WTC11 (cell line): ENCODE results near the gene GFRA1. TPM values are rescaled to one million over a fixed set of nuclear protein-coding genes. Genes with fewer than 3 reads are reported as not detected.

Experiments used
- ATAC-seq: fragments of 200-7000 bp; cut with Tn5 transposase; 2 replicates; pipeline ENCODE4 v1.10.0; 2021; ENCODE audit warnings: mild to moderate bottlenecking, moderate library complexity
- CTCF ChIA-PET: fragments of 300-600 bp; sonication (Branson Sonifier 250); formaldehyde crosslinking; loops from one replicate; lab custom pipeline; 2021; ENCODE audit warnings: antibody characterized with exemption; lab: Charles Lee
- POLR2A ChIA-PET: fragments of 350-600 bp; sonication (Branson Sonifier 250); formaldehyde crosslinking; loops from one replicate; lab custom pipeline; 2021; ENCODE audit warnings: antibody characterized with exemption; lab: Charles Lee
- DNase-seq: peaks from one replicate; pipeline ENCODE4 v3.0.0; 2021; ENCODE audit warnings: low spot score
- H3K27ac Mint-ChIP-seq: 2 replicates; pipeline ENCODE4 v1.8.0; 2021; ENCODE audit warnings: mixed read lengths
- H3K27me3 Mint-ChIP-seq: 2 replicates; pipeline ENCODE4 v1.8.0; 2021; ENCODE audit warnings: low read depth, mild to moderate bottlenecking, moderate library complexity, mixed read lengths
- H3K36me3 Mint-ChIP-seq: 2 replicates; pipeline ENCODE4 v1.8.0; 2021; ENCODE audit warnings: mixed read lengths
- H3K4me1 Mint-ChIP-seq: 2 replicates; pipeline ENCODE4 v1.8.0; 2022; ENCODE audit warnings: mixed read lengths
- H3K4me3 Mint-ChIP-seq: 2 replicates; pipeline ENCODE4 v1.8.0; 2021; ENCODE audit warnings: mild to moderate bottlenecking, moderate library complexity, mixed read lengths
- H3K9me3 Mint-ChIP-seq: 2 replicates; pipeline ENCODE4 v1.8.0; 2021; ENCODE audit warnings: mixed read lengths
- FOXP1 ChIP-seq: sonication (generic); formaldehyde crosslinking; IDR thresholded peaks from 2 replicates; pipeline ENCODE4 v1.8.0; 2022; ENCODE audit warnings: missing genetic modification reagents, mild to moderate bottlenecking, moderate library complexity, borderline replicate concordance
- NFATC4 ChIP-seq: fragments of 250-450 bp; sonication (Bioruptor Pico); IDR thresholded peaks from 2 replicates; pipeline ENCODE4 v1.9.0; 2021; ENCODE audit warnings: mild to moderate bottlenecking
- RORB ChIP-seq: fragments of 250-450 bp; sonication (Bioruptor Pico); IDR thresholded peaks from 2 replicates; pipeline ENCODE4 v1.9.0; 2021; ENCODE audit warnings: mild to moderate bottlenecking
- TEAD4 ChIP-seq: sonication (generic); formaldehyde crosslinking; IDR thresholded peaks from 2 replicates; pipeline ENCODE4 v1.8.0; 2022; ENCODE audit warnings: mild to moderate bottlenecking, missing genetic modification reagents
- ZNF219 ChIP-seq: sonication (generic); formaldehyde crosslinking; IDR thresholded peaks from 2 replicates; pipeline ENCODE4 v1.8.0; 2023; ENCODE audit warnings: missing genetic modification reagents, mild to moderate bottlenecking, borderline replicate concordance
- ZNF232 ChIP-seq: sonication (generic); formaldehyde crosslinking; IDR thresholded peaks from 2 replicates; pipeline ENCODE4 v1.8.0; 2022; ENCODE audit warnings: mild to moderate bottlenecking, missing genetic modification reagents
- ZNF423 ChIP-seq: fragments of 250-450 bp; sonication (Bioruptor Pico); IDR thresholded peaks from 2 replicates; pipeline ENCODE4 v2.1.2; 2022; ENCODE audit warnings: mild to moderate bottlenecking, moderate library complexity
- ZNF671 ChIP-seq: fragments of 250-450 bp; sonication (Bioruptor Pico); IDR thresholded peaks from 2 replicates; pipeline ENCODE4 v1.8.0; 2021; ENCODE audit warnings: mild to moderate bottlenecking
- total RNA-seq: library from RNA; stranded (reverse); gene quantifications from 3 replicates; pipeline ENCODE4 v1.2.3, GENCODE V29; 2021
- TF ChIP-seq, protein P1 (sequence below): sonication (generic); formaldehyde crosslinking; IDR thresholded peaks from 2 replicates; pipeline ENCODE4 v1.8.0; 2023; ENCODE audit warnings: missing genetic modification reagents, mild to moderate bottlenecking, borderline replicate concordance
- TF ChIP-seq, protein P2 (sequence below): fragments of 200-600 bp; IDR thresholded peaks from 2 replicates; pipeline ENCODE4 v1.8.0; 2022; ENCODE audit warnings: antibody characterized with exemption
- TF ChIP-seq, protein P3 (sequence below): fragments of 250-450 bp; sonication (Bioruptor Pico); IDR thresholded peaks from 2 replicates; pipeline ENCODE4 v1.9.0; 2021; ENCODE audit warnings: moderate library complexity, mild to moderate bottlenecking, inconsistent platforms, borderline replicate concordance
- TF ChIP-seq, protein P4 (sequence below): sonication (generic); formaldehyde crosslinking; IDR thresholded peaks from 2 replicates; pipeline ENCODE4 v1.8.1; 2023; ENCODE audit warnings: mild to moderate bottlenecking, missing genetic modification reagents, moderate library complexity
- TF ChIP-seq, protein P5 (sequence below): sonication (generic); formaldehyde crosslinking; IDR thresholded peaks from 2 replicates; pipeline ENCODE4 v1.8.1; 2022; ENCODE audit warnings: low read depth, mild to moderate bottlenecking, moderate library complexity, missing genetic modification reagents, borderline replicate concordance
- TF ChIP-seq, protein P6 (sequence below): sonication (generic); formaldehyde crosslinking; IDR thresholded peaks from 2 replicates; pipeline ENCODE4 v1.8.1; 2022; ENCODE audit warnings: mild to moderate bottlenecking, moderate library complexity, missing genetic modification reagents
- TF ChIP-seq, protein P7 (sequence below): sonication (generic); formaldehyde crosslinking; IDR thresholded peaks from 2 replicates; pipeline ENCODE4 v1.8.0; 2022; ENCODE audit warnings: mild to moderate bottlenecking, missing genetic modification reagents

Gene GFRA1
- total RNA-seq, 1 experiment from 2014 or later, result 4.4 TPM

DNA sequence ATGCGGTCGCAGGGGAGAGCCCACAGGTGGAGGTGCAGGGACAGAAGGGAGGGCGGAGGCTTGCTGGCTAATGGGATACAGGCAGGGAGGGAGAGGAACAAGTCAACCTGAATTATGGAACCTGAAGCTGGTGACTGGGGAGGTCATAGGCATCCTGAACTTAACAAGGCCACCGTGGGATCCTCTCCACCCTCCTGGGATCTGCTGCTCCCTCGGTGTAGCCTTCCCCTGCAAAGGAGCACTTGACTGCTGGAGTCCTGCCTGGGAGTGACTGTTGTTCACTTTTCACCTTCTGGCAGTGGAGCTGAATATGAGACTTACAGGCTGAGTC is 223.1 kb downstream of the GFRA1 start:
- no peak overlapping the region for H3K4me3 Mint-ChIP-seq

More for the DNA sequence above, 223.1 kb downstream of the GFRA1 start:
- no peak for TF ChIP-seq NFATC4 (CRISPR knock-in tag)
- TF ChIP-seq, protein P1, sequence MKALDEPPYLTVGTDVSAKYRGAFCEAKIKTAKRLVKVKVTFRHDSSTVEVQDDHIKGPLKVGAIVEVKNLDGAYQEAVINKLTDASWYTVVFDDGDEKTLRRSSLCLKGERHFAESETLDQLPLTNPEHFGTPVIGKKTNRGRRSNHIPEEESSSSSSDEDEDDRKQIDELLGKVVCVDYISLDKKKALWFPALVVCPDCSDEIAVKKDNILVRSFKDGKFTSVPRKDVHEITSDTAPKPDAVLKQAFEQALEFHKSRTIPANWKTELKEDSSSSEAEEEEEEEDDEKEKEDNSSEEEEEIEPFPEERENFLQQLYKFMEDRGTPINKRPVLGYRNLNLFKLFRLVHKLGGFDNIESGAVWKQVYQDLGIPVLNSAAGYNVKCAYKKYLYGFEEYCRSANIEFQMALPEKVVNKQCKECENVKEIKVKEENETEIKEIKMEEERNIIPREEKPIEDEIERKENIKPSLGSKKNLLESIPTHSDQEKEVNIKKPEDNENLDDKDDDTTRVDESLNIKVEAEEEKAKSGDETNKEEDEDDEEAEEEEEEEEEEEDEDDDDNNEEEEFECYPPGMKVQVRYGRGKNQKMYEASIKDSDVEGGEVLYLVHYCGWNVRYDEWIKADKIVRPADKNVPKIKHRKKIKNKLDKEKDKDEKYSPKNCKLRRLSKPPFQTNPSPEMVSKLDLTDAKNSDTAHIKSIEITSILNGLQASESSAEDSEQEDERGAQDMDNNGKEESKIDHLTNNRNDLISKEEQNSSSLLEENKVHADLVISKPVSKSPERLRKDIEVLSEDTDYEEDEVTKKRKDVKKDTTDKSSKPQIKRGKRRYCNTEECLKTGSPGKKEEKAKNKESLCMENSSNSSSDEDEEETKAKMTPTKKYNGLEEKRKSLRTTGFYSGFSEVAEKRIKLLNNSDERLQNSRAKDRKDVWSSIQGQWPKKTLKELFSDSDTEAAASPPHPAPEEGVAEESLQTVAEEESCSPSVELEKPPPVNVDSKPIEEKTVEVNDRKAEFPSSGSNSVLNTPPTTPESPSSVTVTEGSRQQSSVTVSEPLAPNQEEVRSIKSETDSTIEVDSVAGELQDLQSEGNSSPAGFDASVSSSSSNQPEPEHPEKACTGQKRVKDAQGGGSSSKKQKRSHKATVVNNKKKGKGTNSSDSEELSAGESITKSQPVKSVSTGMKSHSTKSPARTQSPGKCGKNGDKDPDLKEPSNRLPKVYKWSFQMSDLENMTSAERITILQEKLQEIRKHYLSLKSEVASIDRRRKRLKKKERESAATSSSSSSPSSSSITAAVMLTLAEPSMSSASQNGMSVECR, result no peak
- no peak for TF ChIP-seq ZNF423 (CRISPR knock-in tag)
- TF ChIP-seq, protein P2, sequence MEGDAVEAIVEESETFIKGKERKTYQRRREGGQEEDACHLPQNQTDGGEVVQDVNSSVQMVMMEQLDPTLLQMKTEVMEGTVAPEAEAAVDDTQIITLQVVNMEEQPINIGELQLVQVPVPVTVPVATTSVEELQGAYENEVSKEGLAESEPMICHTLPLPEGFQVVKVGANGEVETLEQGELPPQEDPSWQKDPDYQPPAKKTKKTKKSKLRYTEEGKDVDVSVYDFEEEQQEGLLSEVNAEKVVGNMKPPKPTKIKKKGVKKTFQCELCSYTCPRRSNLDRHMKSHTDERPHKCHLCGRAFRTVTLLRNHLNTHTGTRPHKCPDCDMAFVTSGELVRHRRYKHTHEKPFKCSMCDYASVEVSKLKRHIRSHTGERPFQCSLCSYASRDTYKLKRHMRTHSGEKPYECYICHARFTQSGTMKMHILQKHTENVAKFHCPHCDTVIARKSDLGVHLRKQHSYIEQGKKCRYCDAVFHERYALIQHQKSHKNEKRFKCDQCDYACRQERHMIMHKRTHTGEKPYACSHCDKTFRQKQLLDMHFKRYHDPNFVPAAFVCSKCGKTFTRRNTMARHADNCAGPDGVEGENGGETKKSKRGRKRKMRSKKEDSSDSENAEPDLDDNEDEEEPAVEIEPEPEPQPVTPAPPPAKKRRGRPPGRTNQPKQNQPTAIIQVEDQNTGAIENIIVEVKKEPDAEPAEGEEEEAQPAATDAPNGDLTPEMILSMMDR, result no peak
- TF ChIP-seq, protein P3, sequence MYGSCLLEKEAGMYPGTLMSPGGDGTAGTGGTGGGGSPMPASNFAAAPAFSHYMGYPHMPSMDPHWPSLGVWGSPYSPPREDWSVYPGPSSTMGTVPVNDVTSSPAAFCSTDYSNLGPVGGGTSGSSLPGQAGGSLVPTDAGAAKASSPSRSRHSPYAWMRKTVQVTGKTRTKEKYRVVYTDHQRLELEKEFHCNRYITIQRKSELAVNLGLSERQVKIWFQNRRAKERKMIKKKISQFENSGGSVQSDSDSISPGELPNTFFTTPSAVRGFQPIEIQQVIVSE, result no peak
- TF ChIP-seq TEAD4, result no peak
- TF ChIP-seq, protein P4, sequence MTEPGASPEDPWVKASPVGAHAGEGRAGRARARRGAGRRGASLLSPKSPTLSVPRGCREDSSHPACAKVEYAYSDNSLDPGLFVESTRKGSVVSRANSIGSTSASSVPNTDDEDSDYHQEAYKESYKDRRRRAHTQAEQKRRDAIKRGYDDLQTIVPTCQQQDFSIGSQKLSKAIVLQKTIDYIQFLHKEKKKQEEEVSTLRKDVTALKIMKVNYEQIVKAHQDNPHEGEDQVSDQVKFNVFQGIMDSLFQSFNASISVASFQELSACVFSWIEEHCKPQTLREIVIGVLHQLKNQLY (CRISPR knock-in tag), result no peak
- TF ChIP-seq RORB, result no peak
- no peak for TF ChIP-seq FOXP1 (CRISPR knock-in tag)
- no peak for TF ChIP-seq ZNF219
- TF ChIP-seq, protein P5, sequence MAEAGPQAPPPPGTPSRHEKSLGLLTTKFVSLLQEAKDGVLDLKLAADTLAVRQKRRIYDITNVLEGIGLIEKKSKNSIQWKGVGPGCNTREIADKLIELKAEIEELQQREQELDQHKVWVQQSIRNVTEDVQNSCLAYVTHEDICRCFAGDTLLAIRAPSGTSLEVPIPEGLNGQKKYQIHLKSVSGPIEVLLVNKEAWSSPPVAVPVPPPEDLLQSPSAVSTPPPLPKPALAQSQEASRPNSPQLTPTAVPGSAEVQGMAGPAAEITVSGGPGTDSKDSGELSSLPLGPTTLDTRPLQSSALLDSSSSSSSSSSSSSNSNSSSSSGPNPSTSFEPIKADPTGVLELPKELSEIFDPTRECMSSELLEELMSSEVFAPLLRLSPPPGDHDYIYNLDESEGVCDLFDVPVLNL (CRISPR knock-in tag), result no peak
- TF ChIP-seq, protein P6, sequence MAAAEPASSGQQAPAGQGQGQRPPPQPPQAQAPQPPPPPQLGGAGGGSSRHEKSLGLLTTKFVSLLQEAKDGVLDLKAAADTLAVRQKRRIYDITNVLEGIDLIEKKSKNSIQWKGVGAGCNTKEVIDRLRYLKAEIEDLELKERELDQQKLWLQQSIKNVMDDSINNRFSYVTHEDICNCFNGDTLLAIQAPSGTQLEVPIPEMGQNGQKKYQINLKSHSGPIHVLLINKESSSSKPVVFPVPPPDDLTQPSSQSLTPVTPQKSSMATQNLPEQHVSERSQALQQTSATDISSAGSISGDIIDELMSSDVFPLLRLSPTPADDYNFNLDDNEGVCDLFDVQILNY (CRISPR knock-in tag), result no peak
- no peak for TF ChIP-seq ZNF232 (CRISPR knock-in tag)
- TF ChIP-seq, protein P7, sequence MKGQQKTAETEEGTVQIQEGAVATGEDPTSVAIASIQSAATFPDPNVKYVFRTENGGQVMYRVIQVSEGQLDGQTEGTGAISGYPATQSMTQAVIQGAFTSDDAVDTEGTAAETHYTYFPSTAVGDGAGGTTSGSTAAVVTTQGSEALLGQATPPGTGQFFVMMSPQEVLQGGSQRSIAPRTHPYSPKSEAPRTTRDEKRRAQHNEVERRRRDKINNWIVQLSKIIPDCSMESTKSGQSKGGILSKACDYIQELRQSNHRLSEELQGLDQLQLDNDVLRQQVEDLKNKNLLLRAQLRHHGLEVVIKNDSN (CRISPR knock-in tag), result no peak
- no peak for TF ChIP-seq ZNF671
- DNase-seq (no peak), ATAC-seq (no peak)
- ChIA-PET CTCF (no interaction called here), POLR2A (no interaction called here)
- no peaks in the 10 kb centered on the region; the same call in 1 of the 2 replicates for H3K27me3 Mint-ChIP-seq
- H3K4me1 Mint-ChIP-seq, result peaks cover 4% of the 10 kb centered on the region; the same call in 1 of the 2 replicates
- H3K9me3 Mint-ChIP-seq, result peaks cover 7% of the 10 kb centered on the region
- no peaks in the 10 kb centered on the region for H3K36me3 Mint-ChIP-seq
- H3K27ac Mint-ChIP-seq, result no peak overlapping the region
